Measurements from ENCODE around the gene CCDC110.

DNA sequence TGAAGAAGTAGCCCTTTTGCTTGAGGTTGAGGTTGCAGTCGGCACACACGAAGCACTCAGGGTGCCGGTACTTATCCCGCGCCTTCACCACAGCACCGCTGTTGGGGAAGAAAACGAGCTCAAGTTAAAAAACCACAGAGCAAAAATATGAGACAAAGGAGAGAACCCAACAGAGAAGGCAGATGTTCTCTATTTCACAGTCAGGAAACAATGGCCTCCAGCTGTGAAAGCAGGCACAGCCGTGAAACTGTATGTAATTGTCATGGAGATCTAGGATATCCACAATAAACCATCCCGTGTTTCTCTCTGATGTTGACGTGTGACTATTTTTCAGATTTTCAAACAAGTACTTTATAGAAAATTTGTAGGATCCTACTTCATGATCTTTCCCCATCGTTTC, 30.9 kb upstream of the CCDC110 start:
- TF ChIP-seq, protein P1, sequence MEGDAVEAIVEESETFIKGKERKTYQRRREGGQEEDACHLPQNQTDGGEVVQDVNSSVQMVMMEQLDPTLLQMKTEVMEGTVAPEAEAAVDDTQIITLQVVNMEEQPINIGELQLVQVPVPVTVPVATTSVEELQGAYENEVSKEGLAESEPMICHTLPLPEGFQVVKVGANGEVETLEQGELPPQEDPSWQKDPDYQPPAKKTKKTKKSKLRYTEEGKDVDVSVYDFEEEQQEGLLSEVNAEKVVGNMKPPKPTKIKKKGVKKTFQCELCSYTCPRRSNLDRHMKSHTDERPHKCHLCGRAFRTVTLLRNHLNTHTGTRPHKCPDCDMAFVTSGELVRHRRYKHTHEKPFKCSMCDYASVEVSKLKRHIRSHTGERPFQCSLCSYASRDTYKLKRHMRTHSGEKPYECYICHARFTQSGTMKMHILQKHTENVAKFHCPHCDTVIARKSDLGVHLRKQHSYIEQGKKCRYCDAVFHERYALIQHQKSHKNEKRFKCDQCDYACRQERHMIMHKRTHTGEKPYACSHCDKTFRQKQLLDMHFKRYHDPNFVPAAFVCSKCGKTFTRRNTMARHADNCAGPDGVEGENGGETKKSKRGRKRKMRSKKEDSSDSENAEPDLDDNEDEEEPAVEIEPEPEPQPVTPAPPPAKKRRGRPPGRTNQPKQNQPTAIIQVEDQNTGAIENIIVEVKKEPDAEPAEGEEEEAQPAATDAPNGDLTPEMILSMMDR (IDR thresholded peaks at IDR 0.05), result no peak
- TF ChIP-seq POLR2A (IDR thresholded peaks at IDR 0.05) (no peak), POLR2AphosphoS5 (IDR thresholded peaks at IDR 0.05) (no peak), EP300 (IDR thresholded peaks at IDR 0.05) (no peak)

Measured in gastroesophageal sphincter (tissue), 3 donors.